Trophoblast cell (in vitro differentiated cells and primary cell): Measurements from ENCODE around the gene TADA3.

Experiments
- DNase-seq, 2 donors: peaks; one replicate each; pipeline ENCODE4 v3.0.0-alpha.2; 2016
- H2AFZ ChIP-seq: 2 replicates; pipeline ENCODE4 v1.6.1; 2013; ENCODE audit warnings: low read length, moderate library complexity, mild to moderate bottlenecking; ENCODE audit not compliant: insufficient read depth, poor library complexity
- H2AK5ac ChIP-seq: 2 replicates; pipeline ENCODE4 v1.6.1; 2013; ENCODE audit warnings: mild to moderate bottlenecking, low read length
- H2BK120ac ChIP-seq: 2 replicates; pipeline ENCODE4 v1.6.1; 2013; ENCODE audit warnings: low read length, mild to moderate bottlenecking, moderate library complexity; ENCODE audit not compliant: insufficient read depth, poor library complexity
- H2BK12ac ChIP-seq: 2 replicates; pipeline ENCODE4 v1.6.1; 2013; ENCODE audit warnings: mild to moderate bottlenecking, low read length, moderate library complexity
- H2BK5ac ChIP-seq: 2 replicates; pipeline ENCODE4 v1.6.1; 2013; ENCODE audit warnings: low read length, low read depth, moderate library complexity, mild to moderate bottlenecking; ENCODE audit not compliant: poor library complexity
- H3K14ac ChIP-seq: 2 replicates; pipeline ENCODE4 v1.6.1; 2013; ENCODE audit warnings: mild to moderate bottlenecking, low read length
- H3K18ac ChIP-seq: 2 replicates; pipeline ENCODE4 v1.6.1; 2013; ENCODE audit warnings: mild to moderate bottlenecking, low read length
- H3K23ac ChIP-seq: 2 replicates; pipeline ENCODE4 v1.6.1; 2013; ENCODE audit warnings: low read length
- H3K27ac ChIP-seq: 2 replicates; pipeline ENCODE4 v1.5.1; 2013; ENCODE audit warnings: low read depth, mild to moderate bottlenecking, inconsistent platforms, low read length, moderate library complexity
- H3K27me3 ChIP-seq: 2 replicates; pipeline ENCODE4 v1.6.1; 2013; ENCODE audit warnings: inconsistent platforms, mild to moderate bottlenecking, low read length, moderate library complexity; ENCODE audit not compliant: insufficient read depth
- H3K36me3 ChIP-seq, 2 experiments: 1 replicate in 1 of 2; 2 replicates in 1 of 2; pipeline ENCODE4 v1.6.1; 2013; ENCODE audit warnings: low read length in 2 of 2, mild to moderate bottlenecking in 2 of 2, moderate library complexity in 1 of 2; ENCODE audit not compliant: insufficient read depth in 2 of 2, control insufficient read depth in 1 of 2
- H3K4ac ChIP-seq: 2 replicates; pipeline ENCODE4 v1.6.1; 2013; ENCODE audit warnings: low read depth, mild to moderate bottlenecking, low read length, moderate library complexity
- H3K4me1 ChIP-seq, 2 experiments: 1 replicate in 1 of 2; 2 replicates in 1 of 2; pipeline ENCODE4 v1.6.1; 2013; ENCODE audit warnings: low read length in 2 of 2, mild to moderate bottlenecking in 2 of 2, moderate library complexity in 1 of 2; ENCODE audit not compliant: insufficient read depth in 2 of 2, control insufficient read depth in 1 of 2
- H3K4me2 ChIP-seq: 2 replicates; pipeline ENCODE4 v1.6.1; 2013; ENCODE audit warnings: inconsistent platforms, mild to moderate bottlenecking, low read length, moderate library complexity
- H3K4me3 ChIP-seq: 2 replicates; pipeline ENCODE4 v1.5.1; 2013; ENCODE audit warnings: mild to moderate bottlenecking, low read depth, low read length, inconsistent platforms
- H3K79me1 ChIP-seq: one replicate; pipeline ENCODE4 v1.6.1; 2013; ENCODE audit warnings: low read length
- H3K79me2 ChIP-seq: 2 replicates; pipeline ENCODE4 v1.6.1; 2013; ENCODE audit warnings: low read length, mild to moderate bottlenecking; ENCODE audit not compliant: control insufficient read depth, insufficient read depth, poor library complexity
- H3K9ac ChIP-seq: 2 replicates; pipeline ENCODE4 v1.6.1; 2013; ENCODE audit warnings: mild to moderate bottlenecking, low read length
- H3K9me3 ChIP-seq: 2 replicates; pipeline ENCODE4 v1.6.1; 2013; ENCODE audit warnings: low read depth, mild to moderate bottlenecking, control low read depth, inconsistent platforms, low read length; ENCODE audit not compliant: insufficient read depth
- H4K12ac ChIP-seq: 2 replicates; pipeline ENCODE4 v1.6.1; 2013; ENCODE audit warnings: low read depth, mild to moderate bottlenecking, low read length, moderate library complexity
- H4K8ac ChIP-seq: 2 replicates; pipeline ENCODE4 v1.6.1; 2013; ENCODE audit warnings: low read depth, mild to moderate bottlenecking, low read length, moderate library complexity
- H4K91ac ChIP-seq: one replicate; pipeline ENCODE4 v1.6.1; 2013; ENCODE audit warnings: low read depth, mild to moderate bottlenecking, low read length, moderate library complexity
- WGBS: extraction: QIAGEN DNeasy Blood & Tissue Kit; methylation state at CpG from one replicate; pipeline ENCODE4 v1.1.7; 2013; ENCODE audit warnings: missing lambda C conversion rate; ENCODE audit not compliant: insufficient read length, insufficient coverage; ENCODE audit errors: extremely low coverage; 5-methylcytosine and 5-hydroxymethylcytosine counted together

TADA3 gene

GRCh38 chr3:9834520-9835380 lies 42.5 kb upstream of the TADA3 start:
- H3K23ac ChIP-seq = no peak overlapping the region
- no peaks in the 10 kb centered on the region for H3K79me1 ChIP-seq
- H3K36me3 ChIP-seq = peaks cover 42 to 47% of the 10 kb centered on the region in 2 experiments
- H3K4ac ChIP-seq = no peak overlapping the region
- no peak overlapping the region for H2BK120ac ChIP-seq
- H4K91ac ChIP-seq = no peak overlapping the region
- H3K4me1 ChIP-seq = no peaks in the 10 kb centered on the region
- WGBS = no CpG with 5 or more reads among the region's 18 CpGs
- H3K27ac ChIP-seq = no peak overlapping the region
- no peak overlapping the region for H3K18ac ChIP-seq
- DNase-seq = no peak
- no peak overlapping the region for H2BK12ac ChIP-seq
- no peak overlapping the region for H3K4me2 ChIP-seq
- H3K4me3 ChIP-seq = no peak overlapping the region
- H3K27me3 ChIP-seq = no peaks in the 10 kb centered on the region
- H3K9me3 ChIP-seq = no peaks in the 10 kb centered on the region
- no peak overlapping the region for H2AFZ ChIP-seq
- H2AK5ac ChIP-seq = no peak overlapping the region
- no peak overlapping the region for H4K12ac ChIP-seq
- no peak overlapping the region for H2BK5ac ChIP-seq
- H3K14ac ChIP-seq = no peak overlapping the region
- H3K79me2 ChIP-seq = no peaks in the 10 kb centered on the region
- no peak overlapping the region for H3K9ac ChIP-seq
- no peak overlapping the region for H4K8ac ChIP-seq

- Histone ChIP-seq H2BK12ac (no peak overlapping the region), H2AFZ (no peak overlapping the region), H3K18ac (no peak overlapping the region), H2AK5ac (no peak overlapping the region), H3K79me2 (no peaks in the 10 kb centered on the region), H4K91ac (no peak overlapping the region), H3K27ac (no peak overlapping the region), H2BK120ac (no peak overlapping the region), H3K4me3 (no peak overlapping the region), H3K4me1 (no peaks in the 10 kb centered on the region), H4K12ac (no peak overlapping the region), H3K9ac (no peak overlapping the region), H3K27me3 (no peaks in the 10 kb centered on the region), H3K36me3 (peaks cover 35 to 42% of the 10 kb centered on the region in 2 experiments), H3K14ac (no peak overlapping the region), H3K4me2 (no peak overlapping the region), H3K4ac (no peak overlapping the region), H3K23ac (no peak overlapping the region), H3K79me1 (no peaks in the 10 kb centered on the region), H4K8ac (no peak overlapping the region), H2BK5ac (no peak overlapping the region), H3K9me3 (peaks cover 3% of the 10 kb centered on the region)
- no CpG with 5 or more reads among the region's 9 CpGs for WGBS
- no peak for DNase-seq
These were observed 40.8 kb upstream of the TADA3 start for GRCh38 chr3:9833078-9833477.

- Histone ChIP-seq H2AK5ac (no peak overlapping the region), H3K4me3 (no peak overlapping the region), H4K91ac (no peak overlapping the region), H4K8ac (no peak overlapping the region), H3K27me3 (no peaks in the 10 kb centered on the region), H3K4me2 (no peak overlapping the region), H3K23ac (no peak overlapping the region), H3K18ac (no peak overlapping the region), H3K4ac (no peak overlapping the region), H3K79me2 (no peaks in the 10 kb centered on the region), H2AFZ (no peak overlapping the region), H2BK5ac (no peak overlapping the region), H3K79me1 (no peaks in the 10 kb centered on the region), H4K12ac (no peak overlapping the region), H3K9ac (no peak overlapping the region), H3K36me3 (peaks cover 28 to 37% of the 10 kb centered on the region in 2 experiments), H3K27ac (no peak overlapping the region), H3K9me3 (peaks cover 3% of the 10 kb centered on the region), H3K14ac (no peak overlapping the region), H2BK120ac (no peak overlapping the region), H3K4me1 (no peaks in the 10 kb centered on the region), H2BK12ac (no peak overlapping the region)
- WGBS = no CpG with 5 or more reads among the region's 3 CpGs
- no peak for DNase-seq
These were observed 39.0 kb upstream of the TADA3 start for GRCh38 chr3:9831253-9831652.

GRCh38 chr3:9828801-9829755 lies 36.8 kb upstream of the TADA3 start:
- H3K4me2 ChIP-seq = no peak overlapping the region
- no peak overlapping the region for H2BK120ac ChIP-seq
- no peak overlapping the region for H2BK12ac ChIP-seq
- H3K4me1 ChIP-seq = no peaks in the 10 kb centered on the region
- no peak overlapping the region for H2AK5ac ChIP-seq
- no peak for DNase-seq
- no peak overlapping the region for H2AFZ ChIP-seq
- peaks cover 3% of the 10 kb centered on the region for H3K9me3 ChIP-seq
- no CpG with 5 or more reads among the region's 17 CpGs for WGBS
- H3K79me1 ChIP-seq = no peaks in the 10 kb centered on the region
- peaks cover 12 to 20% of the 10 kb centered on the region in 2 experiments for H3K36me3 ChIP-seq
- no peak overlapping the region for H4K91ac ChIP-seq
- no peak overlapping the region for H3K18ac ChIP-seq
- no peaks in the 10 kb centered on the region for H3K79me2 ChIP-seq
- H3K27ac ChIP-seq = no peak overlapping the region
- no peak overlapping the region for H2BK5ac ChIP-seq
- no peak overlapping the region for H4K12ac ChIP-seq
- no peak overlapping the region for H4K8ac ChIP-seq
- H3K9ac ChIP-seq = peak overlapping the region; percentile 18
- H3K14ac ChIP-seq = no peak overlapping the region
- peak overlapping the region; percentile 15 for H3K4me3 ChIP-seq
- H3K4ac ChIP-seq = no peak overlapping the region
- H3K27me3 ChIP-seq = no peaks in the 10 kb centered on the region
- H3K23ac ChIP-seq = no peak overlapping the region
